Frontal cortex (tissue), 4 donors: ENCODE data around the gene FCHSD2. TPM values are rescaled to one million over a fixed set of nuclear protein-coding genes. Genes with fewer than 3 reads are reported as not detected.
"Not testable (repeated sequence)": the region's sequence is repeated elsewhere in the genome, so short reads cannot be mapped to it uniquely, and the experiment has no call there.

Source experiments
- DNase-seq, 2 donors: peaks; one replicate each; pipeline ENCODE4 v3.0.0; 2012; ENCODE audit warnings: low spot score in 2 of 2
- FAIRE-seq: peaks from 2 replicates; lab custom pipeline; 2012; peaks lifted over from hg19 to GRCh38; lab: Jason Lieb, UNC
- total RNA-seq: library from RNA; depleted of rRNA; stranded (reverse); fragments of >200 nt; gene quantifications from one replicate; pipeline ENCODE4 v1.2.3, GENCODE V29; 2014
- donor health status: control.
- donor health status: control.
- donor health status: control.

Gene FCHSD2
- total RNA-seq, 1 donor from 2014 or later = 57.9 TPM

GRCh38 chr11:72912253-72912652 is 229.9 kb downstream of the FCHSD2 start:
- DNase-seq (no peak), FAIRE-seq (no peak)

DNA sequence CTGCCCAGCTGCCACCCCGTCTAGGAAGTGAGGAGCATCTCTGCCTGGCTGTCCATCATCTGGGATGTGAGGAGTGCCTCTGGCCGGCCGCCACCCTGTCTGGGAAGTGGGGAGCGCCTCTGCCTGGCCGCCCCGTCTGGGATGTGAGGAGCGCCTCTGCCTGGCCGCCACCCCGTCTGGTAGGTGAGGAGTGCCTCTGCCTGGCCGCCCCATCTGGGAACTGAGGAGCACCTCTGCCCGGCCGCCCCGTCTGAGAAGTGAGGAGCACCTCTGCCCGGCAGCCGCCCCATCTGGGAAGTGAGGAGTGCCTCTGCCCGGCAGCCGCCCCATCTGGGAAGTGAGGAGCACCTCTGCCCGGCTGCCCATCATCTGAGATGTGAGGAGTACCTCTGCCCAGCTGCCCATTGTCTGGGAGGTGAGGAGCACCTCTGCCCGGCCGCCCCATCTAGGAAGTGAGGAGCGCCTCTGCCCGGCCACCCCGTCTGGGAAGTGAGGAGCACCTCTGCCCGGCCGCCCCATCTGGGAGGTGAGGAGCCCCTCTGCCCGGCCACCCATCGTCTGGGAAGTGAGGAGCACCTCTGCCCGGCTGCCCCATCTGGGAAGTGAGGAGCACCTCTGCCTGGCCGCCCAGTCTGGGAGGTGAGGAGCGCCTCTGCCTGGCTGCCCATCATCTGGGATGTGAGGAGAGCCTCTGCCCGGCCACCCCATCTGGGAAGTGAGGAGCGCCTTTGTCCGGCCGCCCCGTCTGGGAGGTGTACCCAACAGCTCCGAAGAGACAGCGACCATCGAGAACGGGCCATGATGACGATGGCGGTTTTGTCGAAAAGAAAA is 232.3 kb downstream of the FCHSD2 start:
- not testable (repeated sequence) for DNase-seq, FAIRE-seq

DNA sequence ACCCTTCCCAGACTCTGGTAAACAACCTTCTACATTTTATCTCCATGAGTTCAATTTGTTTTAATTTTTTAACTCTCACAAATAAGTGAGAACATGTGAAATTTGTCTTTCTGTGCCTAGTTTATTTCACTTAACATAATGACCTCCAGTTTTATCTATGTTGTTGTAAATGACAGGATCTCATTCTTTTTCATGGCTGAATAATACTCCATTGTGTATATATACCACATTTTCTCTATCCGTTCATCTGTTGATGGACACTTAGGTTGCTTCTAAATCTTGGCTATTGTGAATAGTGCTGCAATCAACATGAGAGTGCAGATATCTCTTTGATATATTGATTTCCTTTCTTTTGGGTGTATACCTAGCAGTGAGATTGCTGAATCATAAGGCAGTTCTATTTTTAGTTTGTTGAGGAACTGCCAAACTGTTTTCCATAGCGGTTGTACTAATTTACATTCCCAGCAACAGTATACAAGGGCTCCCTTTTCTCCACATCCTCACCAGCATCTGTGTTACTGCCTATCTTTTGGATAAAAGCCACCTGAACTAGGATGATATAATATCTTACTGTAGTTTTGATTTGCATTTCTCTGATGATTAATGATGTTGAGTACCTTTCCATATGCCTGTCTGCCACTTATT is 234.0 kb downstream of the FCHSD2 start:
- FAIRE-seq = no peak
- no peak for DNase-seq

- DNase-seq (no peak), FAIRE-seq (no peak)
Observed at GRCh38 chr11:72904016-72904415, 238.1 kb downstream of the FCHSD2 start.

GRCh38 chr11:72901374-72901773 is 240.7 kb downstream of the FCHSD2 start:
- DNase-seq (no peak), FAIRE-seq (no peak)

DNA sequence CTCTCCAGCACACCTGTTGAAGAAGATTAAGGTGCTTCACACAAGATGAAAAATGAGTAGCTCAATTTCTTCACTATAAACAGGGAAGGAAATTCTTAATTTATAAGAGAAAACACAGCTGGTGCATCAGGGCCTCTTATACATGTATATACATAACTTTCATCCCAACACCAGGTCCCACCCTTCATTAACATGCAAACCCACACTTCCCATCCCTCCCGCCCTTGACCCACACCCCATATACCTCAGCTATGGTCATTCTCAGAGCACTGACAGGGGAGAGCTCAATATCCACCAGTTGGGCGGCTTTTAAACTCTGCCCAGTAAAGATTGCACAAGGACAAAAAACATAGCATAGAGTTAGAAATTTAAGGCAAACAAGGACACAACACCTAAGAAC is 242.1 kb downstream of the FCHSD2 start:
- FAIRE-seq = no peak
- DNase-seq = no peak

GRCh38 chr11:72899238-72899637 is 242.9 kb downstream of the FCHSD2 start:
- FAIRE-seq (no peak), DNase-seq (no peak)

- no peak for DNase-seq
- FAIRE-seq = no peak
Observed at GRCh38 chr11:72897506-72897905, 244.6 kb downstream of the FCHSD2 start.

DNA sequence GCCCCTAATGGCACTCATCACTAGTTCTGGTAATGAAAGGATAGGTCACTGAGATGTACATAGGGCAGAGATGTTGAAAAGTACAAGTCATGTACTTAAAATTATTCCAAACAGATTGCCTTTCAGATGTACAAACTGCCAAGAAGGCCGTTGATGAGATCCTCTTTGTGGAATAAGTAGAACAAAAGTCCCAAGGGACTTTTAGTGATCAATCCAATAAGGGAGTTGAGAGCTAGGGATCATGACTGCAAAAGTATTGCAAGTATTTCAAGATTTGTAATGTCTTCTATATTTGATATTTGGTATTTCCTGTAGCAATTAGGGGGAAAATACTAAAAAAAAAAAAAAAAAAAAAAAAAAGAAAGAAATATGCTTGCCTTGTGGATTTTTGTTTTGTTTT is 245.7 kb downstream of the FCHSD2 start:
- DNase-seq = no peak
- no peak for FAIRE-seq

GRCh38 chr11:72890881-72891280 is 251.2 kb downstream of the FCHSD2 start:
- FAIRE-seq (no peak), DNase-seq (no peak)

DNA sequence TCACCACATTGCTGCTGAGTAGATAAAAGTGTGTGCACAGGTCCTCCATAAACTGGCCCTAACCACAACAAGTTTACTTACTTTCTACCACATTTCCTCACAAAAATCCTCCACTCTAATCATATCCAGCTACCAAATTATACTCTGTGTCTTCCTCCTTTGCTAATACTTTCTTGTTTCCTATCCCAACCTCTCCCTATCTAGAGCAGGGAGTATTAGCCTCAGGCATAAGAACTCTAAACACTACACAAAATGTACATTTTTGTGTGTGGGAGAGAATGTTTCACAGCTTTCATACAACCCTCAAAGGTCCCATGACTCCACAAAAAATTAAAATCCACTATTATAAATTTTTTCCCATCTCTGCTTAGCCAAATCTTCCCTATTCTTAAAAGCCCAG is 255.5 kb downstream of the FCHSD2 start:
- DNase-seq = no peak
- FAIRE-seq = no peak

- DNase-seq = no peak
- FAIRE-seq = no peak
Observed at GRCh38 chr11:72885749-72886609, 256.1 kb downstream of the FCHSD2 start.

DNA sequence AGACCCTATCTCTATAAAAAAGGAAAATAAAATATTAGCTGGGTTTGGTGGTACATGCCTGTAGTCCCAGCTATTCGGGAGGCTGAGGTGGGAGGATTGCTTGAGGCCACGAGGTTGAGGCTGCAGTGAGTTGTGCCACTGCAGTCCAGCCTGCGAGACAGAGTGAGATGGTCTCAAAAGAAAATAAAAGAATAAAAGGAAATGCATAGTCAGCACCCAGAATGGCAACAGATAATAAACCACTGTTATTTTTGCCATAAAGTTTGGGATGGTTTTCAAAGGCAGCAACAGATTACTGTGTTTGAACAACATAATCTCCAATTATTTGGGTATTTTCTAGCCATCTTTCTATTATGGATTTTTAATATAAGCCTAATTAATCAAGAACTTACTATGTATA is 266.0 kb downstream of the FCHSD2 start:
- FAIRE-seq = no peak

GRCh38 chr11:72875736-72876135 is 266.4 kb downstream of the FCHSD2 start:
- DNase-seq (no peak), FAIRE-seq (no peak)

More for the DNA sequence above, 266.0 kb downstream of the FCHSD2 start:
- DNase-seq = no peak

- no peak for DNase-seq
- no peak for FAIRE-seq
Observed at GRCh38 chr11:72872012-72872411, 270.1 kb downstream of the FCHSD2 start.

DNA sequence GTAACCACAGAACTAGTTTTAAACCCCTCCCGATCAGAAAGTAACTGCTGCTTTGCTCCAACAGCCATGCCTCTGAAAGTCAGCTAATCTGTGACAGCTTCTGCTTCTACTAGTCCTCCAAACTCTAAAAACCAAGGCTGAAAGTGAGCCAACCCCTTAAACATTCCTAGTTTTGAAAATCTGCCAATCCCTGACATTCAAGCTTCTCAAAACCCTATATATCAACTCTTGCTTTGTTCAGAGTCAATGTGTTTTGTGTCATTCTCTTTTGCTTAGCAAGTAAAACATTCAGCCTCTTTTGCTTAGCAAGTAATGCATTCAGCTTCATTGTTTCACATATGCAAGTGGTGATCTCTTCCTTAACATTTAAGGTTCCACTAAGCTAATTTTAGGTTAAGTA is 271.0 kb downstream of the FCHSD2 start:
- FAIRE-seq (no peak), DNase-seq (no peak)

GRCh38 chr11:72869831-72870230 is 272.3 kb downstream of the FCHSD2 start:
- FAIRE-seq (no peak), DNase-seq (no peak)

DNA sequence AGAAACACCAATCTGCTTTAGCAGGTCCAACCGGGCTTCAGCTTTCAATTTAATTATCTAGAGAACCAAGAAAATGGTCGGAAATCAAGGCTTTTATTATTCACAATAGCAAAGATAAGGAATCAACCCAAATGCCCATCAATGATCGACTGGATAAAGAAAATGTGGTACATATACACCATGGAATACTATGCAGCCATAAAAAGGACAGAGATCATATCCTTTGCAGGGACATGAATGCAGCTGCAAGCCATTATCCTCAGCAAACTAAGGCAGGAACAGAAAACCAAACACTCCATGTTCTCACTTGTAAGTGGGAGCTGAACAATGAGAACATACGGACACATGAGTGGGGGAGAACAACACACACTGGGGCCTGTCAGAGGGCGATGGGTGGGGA is 274.1 kb downstream of the FCHSD2 start:
- FAIRE-seq = no peak
- DNase-seq = no peak

GRCh38 chr11:72864702-72865655 is 277.1 kb downstream of the FCHSD2 start:
- FAIRE-seq (no peak), DNase-seq (no peak)
